Measurements from ENCODE around the gene FAM13C. TPM values are rescaled to one million over a fixed set of nuclear protein-coding genes. Genes with fewer than 3 reads are reported as not detected.

FAM13C gene
- total RNA-seq, 4 donors from 2014 or later = 6.0 to 125 (median 17.6) TPM

- ATAC-seq (no peak), DNase-seq (no peak)
- peak overlapping the region; percentile 81 to 95 (median 88) for H3K27ac ChIP-seq
- H3K36me3 ChIP-seq = no peaks in the 10 kb centered on the region
- peaks cover 55 to 68% of the 10 kb centered on the region in 2 donors for H3K4me1 ChIP-seq
- H3K4me3 ChIP-seq = no peak overlapping the region
- in situ Hi-C loops (cut with MboI; ENCODE audit: low sequenced_read_pairs in 4 of 4) (no loop called here), intact Hi-C loops (cut with DNase I; ENCODE audit: low total_unique reads) (loop anchor here (5.0 kb wide), 1 partner anchor 42 kb away; the partner anchor contains the start of gene FAM13C)
- H3K9me3 ChIP-seq = no peaks in the 10 kb centered on the region
- no peak for TF ChIP-seq POLR2A (IDR thresholded peaks at IDR 0.05)
- no peak for TF ChIP-seq CTCF (IDR thresholded peaks at IDR 0.05 in 4 of 5, conservative IDR thresholded peaks at IDR 0.05 in 1 of 5)
- H3K27me3 ChIP-seq = no peaks in the 10 kb centered on the region
Measured at GRCh38 chr10:59320355-59320754, 42.0 kb downstream of the FAM13C start.

- no peak for TF ChIP-seq POLR2A (IDR thresholded peaks at IDR 0.05)
- TF ChIP-seq CTCF (IDR thresholded peaks at IDR 0.05 in 4 of 5, conservative IDR thresholded peaks at IDR 0.05 in 1 of 5) = no peak
- H3K27ac ChIP-seq = peak overlapping the region in 3 of 4 donors; percentile 88 to 95 (median 89)
- ATAC-seq = no peak
- H3K4me1 ChIP-seq = peaks cover 54 to 68% of the 10 kb centered on the region in 2 donors
- H3K4me3 ChIP-seq = no peak overlapping the region
- no peaks in the 10 kb centered on the region for H3K27me3 ChIP-seq
- DNase-seq = no peak
- in situ Hi-C loops (cut with MboI; ENCODE audit: low sequenced_read_pairs in 4 of 4) (no loop called here), intact Hi-C loops (cut with DNase I; ENCODE audit: low total_unique reads) (loop anchor here (5.0 kb wide), 1 partner anchor 42 kb away; the partner anchor contains the start of gene FAM13C)
- H3K36me3 ChIP-seq = no peaks in the 10 kb centered on the region
- H3K9me3 ChIP-seq = no peaks in the 10 kb centered on the region
Measured at GRCh38 chr10:59319854-59320253, 42.5 kb downstream of the FAM13C start.

GRCh38 chr10:59317066-59317465, 45.3 kb downstream of the FAM13C start:
- H3K27me3 ChIP-seq = no peaks in the 10 kb centered on the region
- peaks cover 41 to 71% of the 10 kb centered on the region in 2 donors for H3K4me1 ChIP-seq
- ATAC-seq (no peak), DNase-seq (no peak)
- peak overlapping the region in 1 of 4 donors; percentile 31 for H3K27ac ChIP-seq
- intact Hi-C loops (cut with DNase I; ENCODE audit: low total_unique reads) (no loop called here), in situ Hi-C loops (cut with MboI; ENCODE audit: low sequenced_read_pairs in 4 of 4) (no loop called here)
- TF ChIP-seq CTCF (IDR thresholded peaks at IDR 0.05 in 4 of 5, conservative IDR thresholded peaks at IDR 0.05 in 1 of 5) = no peak
- TF ChIP-seq POLR2A (IDR thresholded peaks at IDR 0.05) = no peak
- no peaks in the 10 kb centered on the region for H3K36me3 ChIP-seq
- no peaks in the 10 kb centered on the region for H3K9me3 ChIP-seq
- H3K4me3 ChIP-seq = no peak overlapping the region

DNA sequence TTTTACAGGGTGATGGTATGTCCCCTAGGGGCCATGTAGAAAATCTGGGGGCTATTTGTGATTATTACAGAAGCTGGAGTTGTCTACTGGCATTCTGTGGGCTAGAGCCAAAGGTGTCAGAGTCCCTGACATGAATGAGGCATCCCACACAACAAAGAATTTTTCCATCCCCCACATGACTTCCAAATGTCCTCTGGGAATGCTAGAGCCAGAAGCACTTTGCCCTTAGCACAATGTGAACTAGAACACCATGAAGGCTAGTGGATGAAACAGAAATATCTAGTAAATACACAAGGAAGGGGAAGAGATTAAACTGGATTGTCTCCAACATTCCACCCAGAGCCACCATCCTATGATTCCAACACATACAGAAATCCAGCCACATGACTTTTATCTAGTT, 46.9 kb downstream of the FAM13C start:
- Histone ChIP-seq H3K4me1 (peaks cover 53 to 80% of the 10 kb centered on the region in 2 donors), H3K27ac (peak overlapping the region; percentile 1 to 75 (median 48)), H3K27me3 (no peaks in the 10 kb centered on the region), H3K9me3 (no peaks in the 10 kb centered on the region), H3K36me3 (no peaks in the 10 kb centered on the region), H3K4me3 (no peak overlapping the region)
- in situ Hi-C loops (cut with MboI; ENCODE audit: low sequenced_read_pairs in 4 of 4) = no loop called here
- no peak for DNase-seq
- intact Hi-C loops (cut with DNase I; ENCODE audit: low total_unique reads) = no loop called here
- ATAC-seq = peak; percentile 27 to 28
- TF ChIP-seq CTCF (IDR thresholded peaks at IDR 0.05 in 4 of 5, conservative IDR thresholded peaks at IDR 0.05 in 1 of 5) = no peak
- no peak for TF ChIP-seq POLR2A (IDR thresholded peaks at IDR 0.05)

DNA sequence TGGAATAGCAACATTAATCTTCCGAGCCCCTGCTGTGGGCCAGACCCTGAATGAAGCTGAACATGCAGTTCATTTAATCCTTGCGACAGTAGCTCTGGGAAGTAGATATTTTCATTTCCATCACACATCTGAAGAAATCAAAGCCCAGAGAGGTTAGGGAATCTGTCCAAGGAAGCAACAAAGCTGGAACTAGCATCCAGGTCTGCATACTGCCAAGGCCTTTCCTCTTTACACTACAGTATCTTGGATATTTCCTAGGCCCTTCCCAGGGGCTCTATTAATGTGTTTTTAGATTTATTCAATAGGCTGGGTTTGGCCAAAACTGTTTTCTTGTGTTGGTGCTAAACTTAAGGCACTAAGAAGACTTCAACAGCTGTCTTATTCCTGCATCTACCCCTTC, 48.1 kb downstream of the FAM13C start:
- DNase-seq (no peak), ATAC-seq (no peak)
- H3K4me1 ChIP-seq = peaks cover 65 to 82% of the 10 kb centered on the region in 2 donors
- intact Hi-C loops (cut with DNase I; ENCODE audit: low total_unique reads) = no loop called here
- no peaks in the 10 kb centered on the region for H3K27me3 ChIP-seq
- H3K27ac ChIP-seq = peak overlapping the region; percentile 25 to 75 (median 48)
- H3K9me3 ChIP-seq = no peaks in the 10 kb centered on the region
- in situ Hi-C loops (cut with MboI; ENCODE audit: low sequenced_read_pairs in 4 of 4) = no loop called here
- TF ChIP-seq POLR2A (IDR thresholded peaks at IDR 0.05) = no peak
- no peak for TF ChIP-seq CTCF (IDR thresholded peaks at IDR 0.05 in 4 of 5, conservative IDR thresholded peaks at IDR 0.05 in 1 of 5)
- no peaks in the 10 kb centered on the region for H3K36me3 ChIP-seq
- no peak overlapping the region for H3K4me3 ChIP-seq
